ENCODE results near the gene JAKMIP3.

Gene JAKMIP3

GRCh38 chr10:132100091-132100481 lies 34.3 kb downstream of the JAKMIP3 start:
- DNase-seq: no peak

- DNase-seq: no peak
Measured at GRCh38 chr10:132100556-132101349, 35.0 kb downstream of the JAKMIP3 start.

- DNase-seq: no peak
Measured at GRCh38 chr10:132101529-132101928, 35.8 kb downstream of the JAKMIP3 start.

GRCh38 chr10:132102071-132102716 lies 36.4 kb downstream of the JAKMIP3 start:
- no peak for DNase-seq

- DNase-seq: no peak
Measured at GRCh38 chr10:132102717-132103110, 37.0 kb downstream of the JAKMIP3 start.

- DNase-seq: no peak
Measured at GRCh38 chr10:132103116-132103910, 37.6 kb downstream of the JAKMIP3 start.

GRCh38 chr10:132104062-132104461 lies 38.3 kb downstream of the JAKMIP3 start:
- DNase-seq: no peak

GRCh38 chr10:132104471-132105301 lies 38.9 kb downstream of the JAKMIP3 start:
- DNase-seq: no peak

- no peak for DNase-seq
Measured at GRCh38 chr10:132105302-132105995, 39.7 kb downstream of the JAKMIP3 start.

- DNase-seq: no peak
Measured at GRCh38 chr10:132106431-132106830, 40.7 kb downstream of the JAKMIP3 start.

- DNase-seq: no peak
Measured at GRCh38 chr10:132107186-132107948, 41.6 kb downstream of the JAKMIP3 start.

GRCh38 chr10:132107949-132108877 lies 42.5 kb downstream of the JAKMIP3 start:
- no peak for DNase-seq

- no peak for DNase-seq
Measured at GRCh38 chr10:132109341-132110110, 43.8 kb downstream of the JAKMIP3 start.

GRCh38 chr10:132110111-132110521 lies 44.4 kb downstream of the JAKMIP3 start:
- DNase-seq: no peak

- no peak for DNase-seq
Measured at GRCh38 chr10:132110713-132111112, 45.0 kb downstream of the JAKMIP3 start.

- no peak for DNase-seq
Measured at GRCh38 chr10:132111121-132111731, 45.5 kb downstream of the JAKMIP3 start.

- no peak for DNase-seq
Measured at GRCh38 chr10:132111871-132112341, 46.2 kb downstream of the JAKMIP3 start.

GRCh38 chr10:132112611-132113010 lies 46.9 kb downstream of the JAKMIP3 start:
- no peak for DNase-seq

- no peak for DNase-seq
Measured at GRCh38 chr10:132113206-132113605, 47.5 kb downstream of the JAKMIP3 start.

Data from Kasumi-1 (cell line).